COR-L47 (cell line): ENCODE data around the gene JMJD6.

Experiments
- DNase-seq: peaks from one replicate; lab custom pipeline; 2025; lab: John Stamatoyannopoulos, UW

JMJD6 gene

GRCh38 chr17:76679239-76679638 is 47.2 kb downstream of the JMJD6 start:
- no peak for DNase-seq

GRCh38 chr17:76678330-76678729 is 48.1 kb downstream of the JMJD6 start:
- no peak for DNase-seq

GRCh38 chr17:76677406-76677805 is 49.0 kb downstream of the JMJD6 start:
- no peak for DNase-seq

- no peak for DNase-seq
Measured at GRCh38 chr17:76676629-76677028, 49.8 kb downstream of the JMJD6 start.

GRCh38 chr17:76675648-76676047 is 50.8 kb downstream of the JMJD6 start:
- no peak for DNase-seq

- DNase-seq = no peak
Measured at GRCh38 chr17:76674600-76674999, 51.8 kb downstream of the JMJD6 start.

GRCh38 chr17:76673729-76674128 is 52.7 kb downstream of the JMJD6 start:
- DNase-seq = no peak

GRCh38 chr17:76672892-76673291 is 53.5 kb downstream of the JMJD6 start:
- DNase-seq = no peak

- DNase-seq = no peak
Measured at GRCh38 chr17:76672270-76672851, 54.0 kb downstream of the JMJD6 start.

GRCh38 chr17:76671912-76672262 is 54.5 kb downstream of the JMJD6 start:
- DNase-seq = no peak

GRCh38 chr17:76671123-76671911 is 55.1 kb downstream of the JMJD6 start:
- DNase-seq = peak; percentile 100

- DNase-seq = no peak
Measured at GRCh38 chr17:76670718-76671122, 55.7 kb downstream of the JMJD6 start.

- DNase-seq = no peak
Measured at GRCh38 chr17:76670020-76670717, 56.2 kb downstream of the JMJD6 start.
